Kidney epithelial cell (primary cell): Measurements from ENCODE around the gene RCAN2. TPM values are rescaled to one million over a fixed set of nuclear protein-coding genes. Genes with fewer than 3 reads are reported as not detected.

Experiments
- DNase-seq: peaks from one replicate; pipeline ENCODE4 v3.0.0-alpha.2; 2010; ENCODE audit warnings: low read depth
- H3K27me3 ChIP-seq: 2 replicates; pipeline ENCODE4 v1.6.0; 2011; ENCODE audit warnings: low read length; ENCODE audit not compliant: control insufficient read depth, insufficient read depth
- H3K36me3 ChIP-seq: 2 replicates; pipeline ENCODE4 v1.5.1; 2011; ENCODE audit warnings: low read length; ENCODE audit not compliant: control insufficient read depth, insufficient read depth
- H3K4me3 ChIP-seq: 2 replicates; pipeline ENCODE4 v1.5.1; 2011; ENCODE audit warnings: low read depth, mild to moderate bottlenecking, control low read depth, low read length
- CTCF ChIP-seq: IDR thresholded peaks from 2 replicates; pipeline ENCODE4 v1.5.1; 2011; ENCODE audit warnings: mild to moderate bottlenecking, moderate library complexity, low read length, control low read depth, inconsistent platforms; ENCODE audit not compliant: insufficient read depth, poor library complexity, severe bottlenecking
- total RNA-seq: library from RNA; depleted of rRNA; stranded (reverse); fragments of >200 nt; gene quantifications from 2 replicates; pipeline ENCODE4 v1.2.3, GENCODE V29; 2015

The RCAN2 gene
- total RNA-seq, 1 donor from 2014 or later = 6.2 TPM

GRCh38 chr6:46510651-46511050, 19.4 kb upstream of the RCAN2 start:
- TF ChIP-seq CTCF = no peak
- no peak for DNase-seq
- no peaks in the 10 kb centered on the region for H3K27me3 ChIP-seq

DNA sequence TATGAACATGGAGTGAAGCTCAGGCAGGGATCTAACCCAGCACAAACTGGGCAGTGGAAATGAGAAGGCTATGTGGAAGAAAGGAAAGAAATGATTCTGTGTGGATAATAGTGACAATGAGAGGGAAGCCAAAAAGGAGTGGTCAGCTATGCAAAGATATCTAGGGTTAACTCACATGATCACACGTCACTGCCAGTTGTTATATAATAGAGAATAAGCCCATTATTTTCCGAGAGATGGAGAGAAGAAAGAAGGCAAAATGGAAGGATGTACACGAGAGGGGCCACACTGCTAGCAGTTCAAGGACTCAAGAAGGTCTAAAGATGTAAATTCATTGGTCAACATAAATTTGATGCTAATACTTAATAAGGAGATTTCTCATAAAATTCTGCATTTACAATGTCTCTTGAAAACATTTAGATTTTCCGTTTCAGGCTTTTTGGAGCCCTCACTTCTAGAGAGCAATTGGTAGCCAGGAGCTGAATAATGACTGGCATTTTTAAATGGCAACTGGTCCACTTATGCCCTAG, 18.8 kb upstream of the RCAN2 start:
- Histone ChIP-seq H3K27me3 (no peaks in the 10 kb centered on the region), H3K4me3 (no peak overlapping the region), H3K36me3 (no peaks in the 10 kb centered on the region)
- no peak for TF ChIP-seq CTCF
- DNase-seq = no peak

More at GRCh38 chr6:46510651-46511050, 19.4 kb upstream of the RCAN2 start:
- Histone ChIP-seq H3K4me3 (no peak overlapping the region), H3K36me3 (no peaks in the 10 kb centered on the region)

GRCh38 chr6:46509063-46509462, 17.8 kb upstream of the RCAN2 start:
- no peak for DNase-seq
- Histone ChIP-seq H3K27me3 (no peaks in the 10 kb centered on the region), H3K4me3 (no peak overlapping the region), H3K36me3 (no peaks in the 10 kb centered on the region)
- TF ChIP-seq CTCF = no peak

DNA sequence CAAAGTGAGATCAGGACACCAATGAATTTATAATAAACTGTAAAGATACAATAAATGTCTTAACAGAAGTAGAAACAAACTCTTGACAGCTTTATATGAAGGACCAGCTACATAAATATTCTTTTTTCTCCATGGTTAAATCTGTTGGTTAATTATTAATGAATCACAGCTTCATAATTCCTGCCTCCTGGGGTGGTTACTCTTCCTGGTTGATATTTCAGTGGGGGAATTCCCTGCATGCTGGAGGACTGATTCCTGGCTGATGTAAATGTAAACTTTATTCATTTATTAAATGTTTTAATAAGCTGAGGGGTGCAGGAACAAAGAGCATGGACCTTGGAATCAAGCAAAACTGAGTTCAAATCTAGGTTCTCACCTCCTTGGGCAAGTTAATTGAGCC, 16.2 kb upstream of the RCAN2 start:
- TF ChIP-seq CTCF = no peak
- Histone ChIP-seq H3K36me3 (no peaks in the 10 kb centered on the region), H3K4me3 (no peak overlapping the region), H3K27me3 (no peaks in the 10 kb centered on the region)
- DNase-seq = no peak

GRCh38 chr6:46505693-46506512, 14.7 kb upstream of the RCAN2 start:
- Histone ChIP-seq H3K36me3 (no peaks in the 10 kb centered on the region), H3K27me3 (no peaks in the 10 kb centered on the region), H3K4me3 (no peak overlapping the region)
- TF ChIP-seq CTCF = no peak
- no peak for DNase-seq
